Sigmoid colon (tissue), 7 donors: ENCODE results near the gene BATF2. TPM values are rescaled to one million over a fixed set of nuclear protein-coding genes. Genes with fewer than 3 reads are reported as not detected.

Source experiments
- DNase-seq: peaks from one replicate; pipeline ENCODE4 v3.0.0-alpha.2; 2019
- H3K27ac ChIP-seq, 4 donors: fragments of 200-600 bp; sonication (generic); one replicate each; pipeline ENCODE4 v1.5.1; 2016 to 2019; ENCODE audit warnings: mild to moderate bottlenecking in 1 of 4
- H3K27me3 ChIP-seq, 3 donors: fragments of 200-600 bp; sonication (generic); one replicate each; pipeline ENCODE4 v1.5.1; 2019; ENCODE audit warnings: mild to moderate bottlenecking in 1 of 3
- H3K36me3 ChIP-seq, 4 donors: fragments of 200-600 bp; sonication (generic); one replicate each; pipeline ENCODE4 v1.5.1; 2016 to 2019
- H3K4me1 ChIP-seq, 4 donors: fragments of 200-600 bp; sonication (generic); one replicate each; pipeline ENCODE4 v1.5.1; 2017 to 2019
- H3K4me3 ChIP-seq, 4 donors: fragments of 200-600 bp; sonication (generic); one replicate each; pipeline ENCODE4 v1.5.1; 2017 to 2019; ENCODE audit warnings: mild to moderate bottlenecking in 2 of 4, moderate library complexity in 1 of 4
- H3K9me3 ChIP-seq, 4 donors: fragments of 200-600 bp in 3 of 4; sonication (generic) in 3 of 4; one replicate each; pipeline versions ENCODE4 v1.5.1 to v1.6.1; 2013 to 2019
- EP300 ChIP-seq, 4 donors: sonication (generic); formaldehyde crosslinking; IDR thresholded peaks; one replicate each; pipeline ENCODE4 v1.6.1; 2017; ENCODE audit warnings: antibody characterized with exemption in 4 of 4
- POLR2A ChIP-seq, 2 donors: fragments of 450-650 bp; IDR thresholded peaks; one replicate each; pipeline ENCODE4 v1.6.1; 2016; ENCODE audit warnings: antibody characterized with exemption in 2 of 2, mild to moderate bottlenecking in 2 of 2, moderate library complexity in 2 of 2
- POLR2AphosphoS5 ChIP-seq, 4 donors: sonication (generic); formaldehyde crosslinking; IDR thresholded peaks; one replicate each; pipeline ENCODE4 v1.6.1; 2017; ENCODE audit warnings: antibody characterized with exemption in 4 of 4
- WGBS, 2 donors: extraction: QIAGEN DNeasy Blood & Tissue Kit; methylation state at CpG; one replicate each; pipeline ENCODE4 v1.1.7; 2013; 5-methylcytosine and 5-hydroxymethylcytosine counted together
- intact Hi-C: fragments of 100-400 bp; cut with DNase I; formaldehyde crosslinking; loops from one replicate; pipeline ENCODE4 v1.15.1; 2023
- polyA plus RNA-seq, 3 donors: library from polyadenylated mRNA; stranded (reverse); fragments of 200-250 nt; gene quantifications; one replicate each; pipeline ENCODE4 v1.2.3, GENCODE V29; 2013
- small RNA-seq, 3 donors: library from RNA; depleted of rRNA; stranded (forward); fragments of <200 nt; gene quantifications; one replicate each; pipeline ENCODE3, GENCODE V24; 2016
- total RNA-seq, 4 donors: library from RNA; depleted of rRNA; stranded (reverse); fragments of >200 nt; gene quantifications; one replicate each; pipeline ENCODE4 v1.1.0, GENCODE V29; 2016
- TF ChIP-seq, protein P1 (sequence below), 4 experiments: fragments of 450-650 bp in 3 of 4; fragments of 200-600 bp in 1 of 4; IDR thresholded peaks; one replicate each; pipeline ENCODE4 v1.5.1; 2016 to 2019; ENCODE audit warnings: antibody characterized with exemption in 4 of 4, mild to moderate bottlenecking in 3 of 4, moderate library complexity in 2 of 4
- donor health status: healthy with polysubstance abuse.
- donor health status: Bipolar disorder and iron deficiency.
- donor health status: healthy.

Gene BATF2
- total and polyA plus RNA-seq, 7 donors, result 1.8 to 31.3 (median 4.7) TPM

DNA sequence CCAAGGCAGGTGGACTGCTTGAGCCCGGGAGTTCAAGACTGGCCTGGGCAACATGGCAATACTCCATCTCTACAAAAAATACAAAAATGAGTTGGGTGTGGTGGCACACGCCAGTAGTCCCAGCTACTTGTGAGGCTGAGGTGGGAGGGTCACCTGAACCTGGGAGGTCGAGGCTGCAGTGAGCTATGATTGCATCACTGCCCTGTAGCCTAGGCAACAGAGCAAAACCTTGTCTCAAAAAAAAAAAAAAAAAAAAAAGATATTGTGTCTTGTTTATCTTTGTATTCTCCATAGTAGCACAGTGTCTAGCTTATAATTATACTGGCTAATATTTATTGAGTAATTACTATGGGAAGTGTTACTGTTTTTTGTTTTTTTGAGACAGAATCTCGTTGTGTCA is 45.2 kb downstream of the BATF2 start:
- no peak overlapping the region for H3K4me3 ChIP-seq
- intact Hi-C loops, result loop anchor here (5.0 kb wide), 1 partner anchor 46 kb away; the partner anchor contains the start of gene BATF2
- no peaks in the 10 kb centered on the region for H3K9me3 ChIP-seq
- H3K27me3 ChIP-seq, result no peaks in the 10 kb centered on the region
- H3K36me3 ChIP-seq, result no peaks in the 10 kb centered on the region
- DNase-seq, result no peak
- WGBS, 2 donors, result 64 to 78% methylated on average over 4 of the region's 4 CpGs
- no peak overlapping the region for H3K27ac ChIP-seq
- peaks cover 0 to 16% (median 8%) of the 10 kb centered on the region in 4 donors for H3K4me1 ChIP-seq
- TF ChIP-seq POLR2AphosphoS5 (IDR thresholded peaks at IDR 0.05), result no peak
- TF ChIP-seq, protein P1, sequence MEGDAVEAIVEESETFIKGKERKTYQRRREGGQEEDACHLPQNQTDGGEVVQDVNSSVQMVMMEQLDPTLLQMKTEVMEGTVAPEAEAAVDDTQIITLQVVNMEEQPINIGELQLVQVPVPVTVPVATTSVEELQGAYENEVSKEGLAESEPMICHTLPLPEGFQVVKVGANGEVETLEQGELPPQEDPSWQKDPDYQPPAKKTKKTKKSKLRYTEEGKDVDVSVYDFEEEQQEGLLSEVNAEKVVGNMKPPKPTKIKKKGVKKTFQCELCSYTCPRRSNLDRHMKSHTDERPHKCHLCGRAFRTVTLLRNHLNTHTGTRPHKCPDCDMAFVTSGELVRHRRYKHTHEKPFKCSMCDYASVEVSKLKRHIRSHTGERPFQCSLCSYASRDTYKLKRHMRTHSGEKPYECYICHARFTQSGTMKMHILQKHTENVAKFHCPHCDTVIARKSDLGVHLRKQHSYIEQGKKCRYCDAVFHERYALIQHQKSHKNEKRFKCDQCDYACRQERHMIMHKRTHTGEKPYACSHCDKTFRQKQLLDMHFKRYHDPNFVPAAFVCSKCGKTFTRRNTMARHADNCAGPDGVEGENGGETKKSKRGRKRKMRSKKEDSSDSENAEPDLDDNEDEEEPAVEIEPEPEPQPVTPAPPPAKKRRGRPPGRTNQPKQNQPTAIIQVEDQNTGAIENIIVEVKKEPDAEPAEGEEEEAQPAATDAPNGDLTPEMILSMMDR (IDR thresholded peaks at IDR 0.05), result no peak
- TF ChIP-seq EP300 (IDR thresholded peaks at IDR 0.05), result no peak
- no peak for TF ChIP-seq POLR2A (IDR thresholded peaks at IDR 0.05)

DNA sequence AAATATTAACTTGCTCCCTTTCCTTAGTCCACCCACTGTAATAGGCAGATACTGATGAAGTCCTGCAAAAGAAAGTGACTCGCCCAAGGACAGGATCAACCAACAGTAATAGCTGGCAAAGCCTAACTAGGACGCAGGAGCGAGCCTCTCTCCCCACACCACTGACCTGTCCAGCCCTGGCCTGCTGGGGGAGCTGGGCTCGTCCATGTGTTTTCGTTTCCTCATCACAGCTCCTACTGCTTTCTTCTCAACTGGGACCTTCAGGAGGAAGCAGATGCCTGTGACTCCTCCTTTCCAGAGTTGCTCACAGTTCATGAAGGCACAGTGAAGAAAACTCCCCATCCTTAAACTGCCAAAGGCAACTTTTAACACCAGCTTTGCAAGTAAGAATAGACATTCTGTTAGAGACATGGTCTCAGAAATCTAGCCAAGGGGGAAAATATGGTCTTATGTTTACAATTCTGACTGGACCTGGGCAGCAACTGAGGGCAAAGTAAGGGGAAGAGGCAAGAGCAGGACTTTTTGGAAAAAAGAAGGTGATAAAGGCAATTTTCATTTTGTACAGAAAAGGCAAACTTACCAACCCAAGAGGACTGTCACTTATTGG is 49.5 kb downstream of the BATF2 start:
- DNase-seq, result no peak
- 67 to 73% methylated on average over 5 of the region's 5 CpGs for WGBS, 2 donors
- Histone ChIP-seq H3K27ac (no peak overlapping the region), H3K4me3 (no peak overlapping the region), H3K9me3 (no peaks in the 10 kb centered on the region), H3K4me1 (no peaks in the 10 kb centered on the region), H3K36me3 (no peaks in the 10 kb centered on the region), H3K27me3 (no peaks in the 10 kb centered on the region)
- TF ChIP-seq, protein P1 (IDR thresholded peaks at IDR 0.05), result no peak
- TF ChIP-seq EP300 (IDR thresholded peaks at IDR 0.05) (no peak), POLR2A (IDR thresholded peaks at IDR 0.05) (no peak), POLR2AphosphoS5 (IDR thresholded peaks at IDR 0.05) (no peak)
- intact Hi-C loops, result no loop called here

Small RNA genes lying within 50 kb of the gene (small RNA-seq; reads per million reads assigned to genes)
- gene MIR6879 (0 to 0.11 (median 0) reads per million in 3 donors), gene SNX15 (0 to 0.11 (median 0) reads per million in 3 donors)

Other genes starting within 250 kb of the BATF2 start
- gene PYGM, start 237.0 kb downstream of the BATF2 start, total RNA-seq, result 10 to 100 TPM; 10.5 to 42.1 (median 27.1) TPM
- gene PYGM, start 237.0 kb downstream of the BATF2 start, polyA plus RNA-seq, result 1 to 10 TPM in 2 of 3 donors, under 1 TPM in 1; 0.23 to 2.1 (median 1.8) TPM
- 100 to 1,000 TPM; 185 to 381 (median 294) TPM for gene SF1, start 218.4 kb downstream of the BATF2 start, total RNA-seq
- gene SF1, start 218.4 kb downstream of the BATF2 start, polyA plus RNA-seq, result 100 to 1,000 TPM in 1 of 3 donors, 10 to 100 TPM in 2; 36.5 to 126 (median 43.2) TPM
- 10 to 100 TPM; 11.5 to 23.5 (median 16.6) TPM for gene MAP4K2, start 193.8 kb downstream of the BATF2 start, total RNA-seq
- 10 to 100 TPM in 2 of 3 donors, 1 to 10 TPM in 1; 9.0 to 19.8 (median 11.1) TPM for gene MAP4K2, start 193.8 kb downstream of the BATF2 start, polyA plus RNA-seq
- 10 to 100 TPM in 1 of 4 donors, 1 to 10 TPM in 3; 6.8 to 12.7 (median 8.8) TPM for gene MEN1, start 186.4 kb downstream of the BATF2 start, total RNA-seq
- gene MEN1, start 186.4 kb downstream of the BATF2 start, polyA plus RNA-seq, result 10 to 100 TPM in 2 of 3 donors, 1 to 10 TPM in 1; 9.0 to 26.1 (median 10.9) TPM
- gene CDC42BPG, start 152.3 kb downstream of the BATF2 start, total RNA-seq, result under 1 TPM in 3 of 4 donors, not detected in 1; 0.16 to 0.83 (median 0.36) TPM
- gene CDC42BPG, start 152.3 kb downstream of the BATF2 start, polyA plus RNA-seq, result 10 to 100 TPM; 19.8 to 39.8 (median 20.8) TPM
- gene EHD1, start 118.3 kb downstream of the BATF2 start, total RNA-seq, result 10 to 100 TPM; 38.5 to 73.1 (median 44.1) TPM
- gene EHD1, start 118.3 kb downstream of the BATF2 start, polyA plus RNA-seq, result 10 to 100 TPM; 27.0 to 54.0 (median 29.4) TPM
- gene ATG2A, start 79.8 kb downstream of the BATF2 start, total RNA-seq, result 10 to 100 TPM; 12.1 to 22.7 (median 14.4) TPM
- gene ATG2A, start 79.8 kb downstream of the BATF2 start, polyA plus RNA-seq, result 10 to 100 TPM; 13.2 to 27.6 (median 19.4) TPM
- 10 to 100 TPM; 17.8 to 27.3 (median 21.3) TPM for gene PPP2R5B, start 72.3 kb downstream of the BATF2 start, total RNA-seq
- gene PPP2R5B, start 72.3 kb downstream of the BATF2 start, polyA plus RNA-seq, result 10 to 100 TPM; 15.6 to 23.4 (median 18.1) TPM
- gene GPHA2, start 61.1 kb downstream of the BATF2 start, total RNA-seq, result 1 to 10 TPM in 1 of 4 donors, not detected in 3; 2.9 TPM
- under 1 TPM in 1 of 3 donors, not detected in 2; 0.47 TPM for gene GPHA2, start 61.1 kb downstream of the BATF2 start, polyA plus RNA-seq
- not detected for gene MAJIN, start 24.9 kb downstream of the BATF2 start, total RNA-seq
- gene MAJIN, start 24.9 kb downstream of the BATF2 start, polyA plus RNA-seq, result under 1 TPM in 1 of 3 donors, not detected in 2; 0.25 TPM
- 100 to 1,000 TPM in 3 of 4 donors, 10 to 100 TPM in 1; 99.2 to 157 (median 136) TPM for gene ARL2, start 17.2 kb upstream of the BATF2 start, total RNA-seq
- gene ARL2, start 17.2 kb upstream of the BATF2 start, polyA plus RNA-seq, result 100 to 1,000 TPM in 2 of 3 donors, 10 to 100 TPM in 1; 92.9 to 124 (median 117) TPM
- gene SNX15, start 30.5 kb upstream of the BATF2 start, total RNA-seq, result 10 to 100 TPM; 20.1 to 36.6 (median 25.2) TPM
- 10 to 100 TPM; 21.8 to 31.4 (median 28.8) TPM for gene SNX15, start 30.5 kb upstream of the BATF2 start, polyA plus RNA-seq
- gene SAC3D1, start 44.2 kb upstream of the BATF2 start, total RNA-seq, result 10 to 100 TPM in 3 of 4 donors, 1 to 10 TPM in 1; 9.1 to 17.8 (median 14.1) TPM
- 10 to 100 TPM; 10.2 to 20.3 (median 10.9) TPM for gene SAC3D1, start 44.2 kb upstream of the BATF2 start, polyA plus RNA-seq
- gene NAALADL1, start 61.6 kb upstream of the BATF2 start, total RNA-seq, result 10 to 100 TPM; 29.9 to 73.1 (median 46.2) TPM
- gene NAALADL1, start 61.6 kb upstream of the BATF2 start, polyA plus RNA-seq, result 10 to 100 TPM in 2 of 3 donors, 1 to 10 TPM in 1; 8.8 to 26.4 (median 16.2) TPM
- gene CDCA5, start 87.1 kb upstream of the BATF2 start, total RNA-seq, result 1 to 10 TPM in 2 of 4 donors, under 1 TPM in 1, not detected in 1; 0.33 to 7.5 (median 3.3) TPM
- 10 to 100 TPM in 1 of 3 donors, 1 to 10 TPM in 2; 1.2 to 21.5 (median 6.0) TPM for gene CDCA5, start 87.1 kb upstream of the BATF2 start, polyA plus RNA-seq
- gene ZFPL1, start 87.3 kb upstream of the BATF2 start, total RNA-seq, result 10 to 100 TPM; 26.1 to 38.8 (median 36.9) TPM
- gene ZFPL1, start 87.3 kb upstream of the BATF2 start, polyA plus RNA-seq, result 10 to 100 TPM; 48.6 to 61.5 (median 52.9) TPM
- gene VPS51, start 99.2 kb upstream of the BATF2 start, total RNA-seq, result 100 to 1,000 TPM; 211 to 752 (median 281) TPM
- gene VPS51, start 99.2 kb upstream of the BATF2 start, polyA plus RNA-seq, result 100 to 1,000 TPM in 2 of 3 donors, 10 to 100 TPM in 1; 86.2 to 180 (median 108) TPM
- gene TM7SF2, start 114.9 kb upstream of the BATF2 start, total RNA-seq, result 10 to 100 TPM; 15.6 to 20.3 (median 17.5) TPM
- 10 to 100 TPM in 2 of 3 donors, 1 to 10 TPM in 1; 3.6 to 43.2 (median 10.2) TPM for gene TM7SF2, start 114.9 kb upstream of the BATF2 start, polyA plus RNA-seq
- 10 to 100 TPM; 13.6 to 16.3 (median 15.0) TPM for gene ZNHIT2, start 120.7 kb upstream of the BATF2 start, total RNA-seq
- 10 to 100 TPM in 1 of 3 donors, 1 to 10 TPM in 2; 8.3 to 12.7 (median 9.6) TPM for gene ZNHIT2, start 120.7 kb upstream of the BATF2 start, polyA plus RNA-seq
- gene FAU, start 125.2 kb upstream of the BATF2 start, total RNA-seq, result 1,000 to 10,000 TPM; 1,235 to 1,561 (median 1,347) TPM
- 1,000 to 10,000 TPM in 2 of 3 donors, 100 to 1,000 TPM in 1; 811 to 1,178 (median 1,151) TPM for gene FAU, start 125.2 kb upstream of the BATF2 start, polyA plus RNA-seq
- gene MRPL49, start 125.3 kb upstream of the BATF2 start, total RNA-seq, result 100 to 1,000 TPM in 1 of 4 donors, 10 to 100 TPM in 3; 41.5 to 104 (median 72.4) TPM
- 10 to 100 TPM; 63.7 to 76.3 (median 69.8) TPM for gene MRPL49, start 125.3 kb upstream of the BATF2 start, polyA plus RNA-seq
- gene SYVN1, start 137.5 kb upstream of the BATF2 start, total RNA-seq, result 10 to 100 TPM; 17.1 to 36.0 (median 24.3) TPM
- gene SYVN1, start 137.5 kb upstream of the BATF2 start, polyA plus RNA-seq, result 10 to 100 TPM in 1 of 3 donors, 1 to 10 TPM in 2; 5.1 to 43.5 (median 7.2) TPM
- gene SPDYC, start 173.3 kb upstream of the BATF2 start, total RNA-seq, result not detected
- gene SPDYC, start 173.3 kb upstream of the BATF2 start, polyA plus RNA-seq, result not detected
- gene CAPN1, start 185.0 kb upstream of the BATF2 start, total RNA-seq, result 100 to 1,000 TPM in 3 of 4 donors, 10 to 100 TPM in 1; 84.5 to 193 (median 133) TPM
- gene CAPN1, start 185.0 kb upstream of the BATF2 start, polyA plus RNA-seq, result 100 to 1,000 TPM; 156 to 245 (median 210) TPM